SK-N-SH treated with all-trans-retinoic acid at 6 μM for 48 hours (cell line): ENCODE measurements around the gene SLC30A4.

Experiments used
- ARNTL ChIP-seq: fragments of 450-650 bp; formaldehyde crosslinking; IDR thresholded peaks from 2 replicates; pipeline ENCODE4 v1.5.0; 2020; ENCODE audit warnings: low read depth, mild to moderate bottlenecking, moderate library complexity, borderline replicate concordance
- CREB5 ChIP-seq: fragments of 250-450 bp; sonication (Bioruptor Pico); IDR thresholded peaks from 2 replicates; pipeline ENCODE4 v1.5.1; 2020; ENCODE audit warnings: low read depth, mild to moderate bottlenecking, moderate library complexity
- CSDC2 ChIP-seq: fragments of 250-450 bp; sonication (Bioruptor Pico); IDR thresholded peaks from 2 replicates; pipeline ENCODE4 v1.5.0; 2020; ENCODE audit warnings: mild to moderate bottlenecking, moderate library complexity
- GLIS3 ChIP-seq: fragments of 250-450 bp; sonication (Bioruptor Pico); IDR thresholded peaks from 2 replicates; pipeline ENCODE4 v1.5.0; 2020; ENCODE audit warnings: mild to moderate bottlenecking, moderate library complexity
- PATZ1 ChIP-seq: fragments of 250-450 bp; sonication (Bioruptor Pico); IDR thresholded peaks from 2 replicates; pipeline ENCODE4 v1.8.0; 2020; ENCODE audit warnings: mild to moderate bottlenecking, moderate library complexity, borderline replicate concordance
- POU6F1 ChIP-seq: fragments of 250-450 bp; sonication (Bioruptor Pico); IDR thresholded peaks from 2 replicates; pipeline ENCODE4 v1.8.0; 2021; ENCODE audit warnings: low read depth, mild to moderate bottlenecking, moderate library complexity, borderline replicate concordance
- TCF4 ChIP-seq: fragments of 250-450 bp; sonication (Bioruptor Pico); IDR thresholded peaks from 2 replicates; pipeline ENCODE4 v1.8.0; 2021; ENCODE audit warnings: mild to moderate bottlenecking, moderate library complexity, borderline replicate concordance
- TSHZ2 ChIP-seq: fragments of 250-450 bp; sonication (Bioruptor Pico); IDR thresholded peaks from 2 replicates; pipeline ENCODE4 v1.5.0; 2020; ENCODE audit warnings: mild to moderate bottlenecking, moderate library complexity
- ZFP3 ChIP-seq: fragments of 250-450 bp; sonication (Bioruptor Pico); IDR thresholded peaks from 2 replicates; pipeline ENCODE4 v1.5.0; 2020; ENCODE audit warnings: mild to moderate bottlenecking, moderate library complexity
- ZNF70 ChIP-seq: fragments of 450-650 bp; formaldehyde crosslinking; IDR thresholded peaks from 2 replicates; pipeline ENCODE4 v1.5.0; 2020; ENCODE audit warnings: mild to moderate bottlenecking, moderate library complexity
- ZNF8 ChIP-seq: fragments of 450-650 bp; formaldehyde crosslinking; IDR thresholded peaks from 2 replicates; pipeline ENCODE4 v1.5.0; 2020; ENCODE audit warnings: mild to moderate bottlenecking, moderate library complexity

- no peak for TF ChIP-seq CSDC2 (CRISPR knock-in tag)
- TF ChIP-seq PATZ1 (CRISPR knock-in tag): no peak
- no peak for TF ChIP-seq ZFP3
- TF ChIP-seq POU6F1 (CRISPR knock-in tag): no peak
- no peak for TF ChIP-seq CREB5 (CRISPR knock-in tag)
- no peak for TF ChIP-seq ARNTL
- TF ChIP-seq GLIS3 (CRISPR knock-in tag): no peak
- no peak for TF ChIP-seq ZNF8 (CRISPR knock-in tag)
- no peak for TF ChIP-seq TSHZ2
- no peak for TF ChIP-seq TCF4
- TF ChIP-seq ZNF70 (CRISPR knock-in tag): no peak
Measured at GRCh38 chr15:45471151-45471550, 51.4 kb downstream of the SLC30A4 start.
